Lower leg skin (tissue), 3 donors: Measurements from ENCODE around the gene RUFY4.

ENCODE experiments used
- CTCF ChIP-seq, 3 donors: fragments of 450-650 bp; IDR thresholded peaks; one replicate each; pipeline ENCODE4 v1.5.1; 2016; ENCODE audit warnings: antibody characterized with exemption in 3 of 3, mild to moderate bottlenecking in 3 of 3, moderate library complexity in 2 of 3
- POLR2A ChIP-seq, 2 donors: fragments of 450-650 bp; IDR thresholded peaks; one replicate each; pipeline ENCODE4 v1.6.1; 2016 to 2017; ENCODE audit warnings: antibody characterized with exemption in 2 of 2, mild to moderate bottlenecking in 1 of 2, moderate library complexity in 1 of 2

- TF ChIP-seq POLR2A (IDR thresholded peaks at IDR 0.05) (no peak), CTCF (IDR thresholded peaks at IDR 0.05) (no peak)
These were observed 37.2 kb upstream of the RUFY4 start for GRCh38 chr2:218031771-218032257.
